KMS-11 (cell line): ENCODE data around the gene TESMIN.

ENCODE experiments used
- H2AFZ ChIP-seq: fragments of 200-600 bp; sonication (generic); 2 replicates; pipeline ENCODE4 v1.6.1; 2016; ENCODE audit warnings: antibody characterized with exemption, mixed run types, low read depth
- H3K27ac ChIP-seq: fragments of 200-600 bp; sonication (generic); 2 replicates; pipeline ENCODE4 v1.6.1; 2016; ENCODE audit warnings: mild to moderate bottlenecking, mixed run types
- H3K27me3 ChIP-seq: fragments of 200-600 bp; sonication (generic); 2 replicates; pipeline ENCODE4 v1.6.1; 2017; ENCODE audit warnings: mild to moderate bottlenecking, low read depth, mixed run types, moderate library complexity; ENCODE audit not compliant: insufficient read depth
- H3K36me3 ChIP-seq: fragments of 200-600 bp; sonication (generic); 2 replicates; pipeline ENCODE4 v1.6.1; 2017; ENCODE audit warnings: mild to moderate bottlenecking, mixed run types; ENCODE audit not compliant: insufficient read depth
- H3K4me1 ChIP-seq: fragments of 200-600 bp; sonication (generic); 2 replicates; pipeline ENCODE4 v1.6.1; 2016; ENCODE audit warnings: mild to moderate bottlenecking, low read depth, mixed run types; ENCODE audit not compliant: poor library complexity, severe bottlenecking
- H3K4me2 ChIP-seq: fragments of 200-600 bp; sonication (generic); 2 replicates; pipeline ENCODE4 v1.7.0; 2016; ENCODE audit warnings: mild to moderate bottlenecking, mixed run types
- H3K4me3 ChIP-seq: fragments of 200-600 bp; sonication (generic); IDR thresholded peaks from 2 replicates; pipeline ENCODE4 v1.6.1; 2017; ENCODE audit warnings: low read depth, low read length, mixed read lengths; ENCODE audit not compliant: insufficient read depth
- H3K79me2 ChIP-seq: fragments of 200-600 bp; sonication (generic); 2 replicates; pipeline ENCODE4 v1.6.1; 2016; ENCODE audit warnings: low read depth, mixed run types; ENCODE audit not compliant: insufficient read depth
- H3K9ac ChIP-seq: fragments of 200-600 bp; sonication (generic); 2 replicates; pipeline ENCODE4 v1.6.1; 2016; ENCODE audit warnings: mild to moderate bottlenecking, mixed run types
- H4K20me1 ChIP-seq: fragments of 200-600 bp; sonication (generic); 2 replicates; pipeline ENCODE4 v1.6.1; 2016; ENCODE audit warnings: mild to moderate bottlenecking, mixed run types; ENCODE audit not compliant: insufficient read depth
- CTCF ChIP-seq: fragments of 200-600 bp; sonication (generic); conservative IDR thresholded peaks from 2 replicates; pipeline ENCODE4 v1.6.1; 2017; ENCODE audit warnings: low read depth, mild to moderate bottlenecking, antibody characterized with exemption, low read length, moderate library complexity, mixed read lengths

Gene TESMIN

GRCh38 chr11:68722143-68722542 lies 29.2 kb downstream of the TESMIN start:
- no peaks in the 10 kb centered on the region for H3K36me3 ChIP-seq
- no peak overlapping the region for H3K4me2 ChIP-seq
- no peak overlapping the region for H3K4me3 ChIP-seq
- H3K4me1 ChIP-seq = no peaks in the 10 kb centered on the region
- no peak overlapping the region for H2AFZ ChIP-seq
- no peak overlapping the region for H3K9ac ChIP-seq
- H4K20me1 ChIP-seq = no peaks in the 10 kb centered on the region
- H3K79me2 ChIP-seq = no peaks in the 10 kb centered on the region
- H3K27me3 ChIP-seq = no peaks in the 10 kb centered on the region
- no peak for TF ChIP-seq CTCF
- no peak overlapping the region for H3K27ac ChIP-seq

- H3K4me3 ChIP-seq = no peak overlapping the region
- no peak overlapping the region for H3K4me2 ChIP-seq
- H3K9ac ChIP-seq = no peak overlapping the region
- H3K27ac ChIP-seq = no peak overlapping the region
- no peaks in the 10 kb centered on the region for H4K20me1 ChIP-seq
- no peak for TF ChIP-seq CTCF
- no peaks in the 10 kb centered on the region for H3K4me1 ChIP-seq
- no peaks in the 10 kb centered on the region for H3K79me2 ChIP-seq
- H3K27me3 ChIP-seq = no peaks in the 10 kb centered on the region
- H3K36me3 ChIP-seq = no peaks in the 10 kb centered on the region
- H2AFZ ChIP-seq = no peak overlapping the region
Measured at GRCh38 chr11:68721075-68721474, 30.2 kb downstream of the TESMIN start.

GRCh38 chr11:68715456-68716122 lies 35.7 kb downstream of the TESMIN start:
- H2AFZ ChIP-seq = no peak overlapping the region
- no peaks in the 10 kb centered on the region for H4K20me1 ChIP-seq
- no peak overlapping the region for H3K4me2 ChIP-seq
- H3K79me2 ChIP-seq = no peaks in the 10 kb centered on the region
- H3K4me1 ChIP-seq = no peaks in the 10 kb centered on the region
- no peak overlapping the region for H3K9ac ChIP-seq
- no peak overlapping the region for H3K27ac ChIP-seq
- no peak overlapping the region for H3K4me3 ChIP-seq
- no peak for TF ChIP-seq CTCF
- no peaks in the 10 kb centered on the region for H3K36me3 ChIP-seq
- H3K27me3 ChIP-seq = no peaks in the 10 kb centered on the region

GRCh38 chr11:68714060-68714856 lies 37.1 kb downstream of the TESMIN start:
- Histone ChIP-seq H3K27ac (no peak overlapping the region), H3K27me3 (no peaks in the 10 kb centered on the region; the same call in 1 of the 2 replicates), H3K36me3 (no peaks in the 10 kb centered on the region), H3K9ac (no peak overlapping the region), H3K4me3 (no peak overlapping the region), H3K4me1 (no peaks in the 10 kb centered on the region), H4K20me1 (no peaks in the 10 kb centered on the region), H3K4me2 (no peak overlapping the region), H2AFZ (no peak overlapping the region), H3K79me2 (no peaks in the 10 kb centered on the region)
- TF ChIP-seq CTCF = no peak
